ENCODE results near the gene KDM6A. TPM values are rescaled to one million over a fixed set of nuclear protein-coding genes. Genes with fewer than 3 reads are reported as not detected.

The KDM6A gene
- polyA plus RNA-seq, 1 of the 3 experiments (the other 2 are of a cell fraction) = 7.4 TPM

DNA sequence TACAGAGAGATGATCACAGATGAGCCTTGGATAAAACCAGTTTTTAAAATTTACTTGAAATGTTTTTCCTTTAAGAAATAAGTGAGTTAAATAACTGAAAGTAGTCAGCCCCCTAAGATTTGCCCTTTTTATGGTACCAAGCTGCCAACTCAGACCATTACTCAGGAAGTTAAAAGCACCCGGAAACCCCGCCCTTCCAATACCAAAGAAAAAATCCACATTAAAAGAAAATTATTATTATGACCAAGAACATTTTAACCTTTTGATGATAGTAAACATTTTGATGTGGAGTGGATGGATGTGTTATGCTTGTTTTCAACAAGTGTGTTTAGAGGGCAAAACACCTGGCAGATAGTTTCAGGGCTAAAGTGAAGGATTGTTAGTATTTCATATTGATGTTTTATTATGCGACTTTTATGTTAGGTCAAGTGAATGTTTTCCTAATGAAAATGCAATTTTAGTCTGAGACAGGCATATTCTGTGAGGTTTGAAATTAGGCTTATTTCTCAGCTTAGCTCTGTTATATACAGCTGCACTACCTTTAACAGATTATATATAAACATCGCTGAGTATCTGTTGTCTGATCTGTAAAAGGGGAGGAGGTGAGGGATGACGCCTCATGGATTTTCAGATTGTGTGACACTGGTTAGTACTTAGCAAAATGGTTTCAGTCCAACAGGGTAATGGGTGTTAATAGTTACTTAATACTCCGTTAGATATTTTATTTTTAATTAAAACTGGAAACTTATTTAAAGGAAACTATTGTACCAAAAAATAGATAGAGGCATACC, 89.0 kb downstream of the KDM6A start:
- Histone ChIP-seq H3K4me2 (no peak overlapping the region), H3K79me2 (ENCODE audit: insufficient read depth) (peaks cover 80% of the 10 kb centered on the region), H3K9me2 (no peaks in the 10 kb centered on the region), H2AFZ (ENCODE audit: low read depth) (no peak overlapping the region), H3K9me3 (no peaks in the 10 kb centered on the region), H3K36me3 (replicated peaks in 1 of 2; ENCODE audit: control insufficient read depth in 1 of 2, insufficient read depth in 2 of 2, low read length in 1 of 2) (peaks cover 0 to 18% of the 10 kb centered on the region in 2 experiments), H3K27ac (ENCODE audit: low read depth in 2 of 2, low read length in 1 of 2) (no peak overlapping the region), H3F3A (replicated peaks; ENCODE audit: insufficient read depth) (peaks cover 9% of the 10 kb centered on the region), H4K20me1 (ENCODE audit: insufficient read depth) (peaks cover 31% of the 10 kb centered on the region), H3K4me1 (ENCODE audit: control insufficient read depth in 1 of 2, insufficient read depth in 2 of 2, low read depth in 1 of 2, low read length in 1 of 2) (no peaks in the 10 kb centered on the region; a peak in 2 of 4 replicates), H3K9ac (no peak overlapping the region), H3K4me3 (ENCODE audit: low read depth in 2 of 2, low read length in 1 of 2) (no peak overlapping the region), H3K27me3 (ENCODE audit: insufficient read depth) (no peaks in the 10 kb centered on the region)
- ChIA-PET CTCF (no interaction called here), POLR2A (no interaction called here)
- TF ChIP-seq TEAD4 (IDR thresholded peaks at IDR 0.05; ENCODE audit: borderline replicate concordance, insufficient read depth) (no peak), RCOR1 (IDR thresholded peaks at IDR 0.05; ENCODE audit: low read length) (no peak), EZH2phosphoT487 (IDR thresholded peaks at IDR 0.05; ENCODE audit: borderline replicate concordance, low read depth) (no peak), TAF1 (IDR thresholded peaks at IDR 0.05; ENCODE audit: borderline replicate concordance, low read depth, low read length) (no peak), YY1 (IDR thresholded peaks at IDR 0.05; ENCODE audit: low read depth) (no peak), SMC3 (IDR thresholded peaks at IDR 0.05; ENCODE audit: low read depth, low read length) (no peak), GABPA (IDR thresholded peaks at IDR 0.05; ENCODE audit: low read depth) (no peak), FOXM1 (IDR thresholded peaks at IDR 0.05; ENCODE audit: low read depth) (no peak), RAD21 (IDR thresholded peaks at IDR 0.05; ENCODE audit: low read length) (no peak), RXRA (IDR thresholded peaks at IDR 0.05; ENCODE audit: borderline replicate concordance, low read depth) (no peak), MXI1 (IDR thresholded peaks at IDR 0.05; ENCODE audit: low read depth, low read length) (no peak), EP300 (IDR thresholded peaks at IDR 0.05; ENCODE audit: borderline replicate concordance in 1 of 2, low read depth in 1 of 2, low read length in 1 of 2) (no peak), ELF1 (IDR thresholded peaks at IDR 0.05) (no peak), FOXJ3 (CRISPR knock-in tag; IDR thresholded peaks at IDR 0.05) (no peak)
- TF ChIP-seq, protein P1, sequence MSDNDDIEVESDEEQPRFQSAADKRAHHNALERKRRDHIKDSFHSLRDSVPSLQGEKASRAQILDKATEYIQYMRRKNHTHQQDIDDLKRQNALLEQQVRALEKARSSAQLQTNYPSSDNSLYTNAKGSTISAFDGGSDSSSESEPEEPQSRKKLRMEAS (IDR thresholded peaks at IDR 0.05; ENCODE audit: low read depth) = no peak
- TF ChIP-seq, protein P2, sequence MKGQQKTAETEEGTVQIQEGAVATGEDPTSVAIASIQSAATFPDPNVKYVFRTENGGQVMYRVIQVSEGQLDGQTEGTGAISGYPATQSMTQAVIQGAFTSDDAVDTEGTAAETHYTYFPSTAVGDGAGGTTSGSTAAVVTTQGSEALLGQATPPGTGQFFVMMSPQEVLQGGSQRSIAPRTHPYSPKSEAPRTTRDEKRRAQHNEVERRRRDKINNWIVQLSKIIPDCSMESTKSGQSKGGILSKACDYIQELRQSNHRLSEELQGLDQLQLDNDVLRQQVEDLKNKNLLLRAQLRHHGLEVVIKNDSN (IDR thresholded peaks at IDR 0.05; ENCODE audit: borderline replicate concordance, low read depth) = no peak
- TF ChIP-seq, protein P3, sequence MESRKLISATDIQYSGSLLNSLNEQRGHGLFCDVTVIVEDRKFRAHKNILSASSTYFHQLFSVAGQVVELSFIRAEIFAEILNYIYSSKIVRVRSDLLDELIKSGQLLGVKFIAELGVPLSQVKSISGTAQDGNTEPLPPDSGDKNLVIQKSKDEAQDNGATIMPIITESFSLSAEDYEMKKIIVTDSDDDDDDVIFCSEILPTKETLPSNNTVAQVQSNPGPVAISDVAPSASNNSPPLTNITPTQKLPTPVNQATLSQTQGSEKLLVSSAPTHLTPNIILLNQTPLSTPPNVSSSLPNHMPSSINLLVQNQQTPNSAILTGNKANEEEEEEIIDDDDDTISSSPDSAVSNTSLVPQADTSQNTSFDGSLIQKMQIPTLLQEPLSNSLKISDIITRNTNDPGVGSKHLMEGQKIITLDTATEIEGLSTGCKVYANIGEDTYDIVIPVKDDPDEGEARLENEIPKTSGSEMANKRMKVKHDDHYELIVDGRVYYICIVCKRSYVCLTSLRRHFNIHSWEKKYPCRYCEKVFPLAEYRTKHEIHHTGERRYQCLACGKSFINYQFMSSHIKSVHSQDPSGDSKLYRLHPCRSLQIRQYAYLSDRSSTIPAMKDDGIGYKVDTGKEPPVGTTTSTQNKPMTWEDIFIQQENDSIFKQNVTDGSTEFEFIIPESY (IDR thresholded peaks at IDR 0.05; ENCODE audit: borderline replicate concordance, low read depth) = no peak
- WGBS (ENCODE audit: low lambda C conversion rate) = 96% methylated on average over 6 of the region's 6 CpGs
- no peak for DNase-seq
